HEK293 (cell line): ENCODE results near the gene UROC1.

ENCODE experiments used
- CTCF ChIA-PET: fragments of 350-600 bp; formaldehyde crosslinking; extraction: SDS; loops from one replicate; lab custom pipeline; 2021; ENCODE audit warnings: antibody characterized with exemption; lab: Yijun Ruan, JAX
- POLR2A ChIA-PET: fragments of 300-600 bp; formaldehyde crosslinking; extraction: SDS; loops from one replicate; lab custom pipeline; 2020; ENCODE audit warnings: antibody characterized with exemption, inconsistent platforms; lab: Yijun Ruan, JAX
- H3K27ac ChIP-seq: fragments of 200-500 bp; sonication (Bioruptor generic); 2 replicates; pipeline ENCODE4 v1.5.1; 2014; ENCODE audit warnings: low read depth, low read length, control low read depth, inconsistent platforms; ENCODE audit errors: extremely low read depth
- H3K36me3 ChIP-seq, 2 experiments: fragments of 200-500 bp in 1 of 2; sonication (Bioruptor generic) in 1 of 2; 1 replicate in 1 of 2; 2 replicates in 1 of 2; pipeline ENCODE4 v1.5.1; 2014 to 2017; ENCODE audit warnings: inconsistent platforms in 2 of 2, low read length in 2 of 2; ENCODE audit not compliant: control insufficient read depth in 2 of 2, insufficient read depth in 1 of 2
- H3K4me1 ChIP-seq: fragments of 200-500 bp; sonication (Bioruptor generic); 2 replicates; pipeline ENCODE4 v1.5.1; 2014; ENCODE audit warnings: mild to moderate bottlenecking, low read length, inconsistent platforms; ENCODE audit not compliant: control insufficient read depth, insufficient read depth
- H3K4me3 ChIP-seq: 2 replicates; pipeline ENCODE4 v1.5.1; 2011; ENCODE audit warnings: low read depth, mild to moderate bottlenecking, control low read depth, low read length, moderate library complexity
- H3K9me3 ChIP-seq: fragments of 200-500 bp; sonication (Bioruptor generic); 2 replicates; pipeline ENCODE4 v1.5.1; 2014; ENCODE audit warnings: low read depth, low read length, inconsistent platforms; ENCODE audit not compliant: control insufficient read depth, insufficient read depth
- BCL11B ChIP-seq: fragments of 450-650 bp; formaldehyde crosslinking; IDR thresholded peaks from 2 replicates; pipeline ENCODE4 v1.5.1; 2016; ENCODE audit warnings: low read depth, missing biosample characterization, missing genetic modification characterization
- REPIN1 ChIP-seq: fragments of 450-650 bp; formaldehyde crosslinking; IDR thresholded peaks from 2 replicates; pipeline ENCODE4 v1.5.1; 2017; ENCODE audit warnings: missing biosample characterization, missing genetic modification characterization, low read depth
- TCF7L2 ChIP-seq: IDR thresholded peaks from 2 replicates; pipeline ENCODE4 v1.6.1; 2011; ENCODE audit warnings: low read depth, mild to moderate bottlenecking, inconsistent platforms, low read length, moderate library complexity, borderline replicate concordance
- ZBTB20 ChIP-seq: fragments of 450-650 bp; formaldehyde crosslinking; IDR thresholded peaks from 2 replicates; pipeline ENCODE4 v1.5.1; 2016; ENCODE audit warnings: missing biosample characterization, missing genetic modification characterization
- ZFP37 ChIP-seq: fragments of 450-650 bp; formaldehyde crosslinking; IDR thresholded peaks from 2 replicates; pipeline ENCODE4 v1.5.1; 2016; ENCODE audit warnings: missing biosample characterization, missing genetic modification characterization
- ZNF416 ChIP-seq: fragments of 450-650 bp; formaldehyde crosslinking; IDR thresholded peaks from 2 replicates; pipeline ENCODE4 v1.5.1; 2016; ENCODE audit warnings: missing biosample characterization, missing genetic modification characterization
- ZNF610 ChIP-seq: fragments of 450-650 bp; formaldehyde crosslinking; IDR thresholded peaks from 2 replicates; pipeline ENCODE4 v1.5.1; 2016; ENCODE audit warnings: missing biosample characterization, missing genetic modification characterization, borderline replicate concordance
- ZNF629 ChIP-seq: fragments of 450-650 bp; formaldehyde crosslinking; IDR thresholded peaks from 2 replicates; pipeline ENCODE4 v1.5.1; 2017; ENCODE audit warnings: missing biosample characterization, missing genetic modification characterization
- ZNF747 ChIP-seq: fragments of 450-650 bp; formaldehyde crosslinking; IDR thresholded peaks from 2 replicates; pipeline ENCODE4 v1.5.1; 2016; ENCODE audit warnings: missing biosample characterization, missing genetic modification characterization
- ZSCAN23 ChIP-seq: fragments of 450-650 bp; formaldehyde crosslinking; IDR thresholded peaks from 2 replicates; pipeline ENCODE4 v1.5.1; 2016; ENCODE audit warnings: missing biosample characterization, missing genetic modification characterization
- TF ChIP-seq, protein P1 (sequence below): fragments of 450-650 bp; formaldehyde crosslinking; IDR thresholded peaks from 2 replicates; pipeline ENCODE4 v1.5.1; 2016; ENCODE audit warnings: missing biosample characterization, missing genetic modification characterization
- TF ChIP-seq, protein P2 (sequence below): fragments of 450-650 bp; formaldehyde crosslinking; IDR thresholded peaks from 2 replicates; pipeline ENCODE4 v1.5.1; 2016; ENCODE audit warnings: missing biosample characterization, missing genetic modification characterization
- TF ChIP-seq, protein P3 (sequence below): fragments of 450-650 bp; formaldehyde crosslinking; IDR thresholded peaks from 2 replicates; pipeline ENCODE4 v1.5.1; 2016; ENCODE audit warnings: missing biosample characterization, missing genetic modification characterization
- TF ChIP-seq, protein P4 (sequence below): fragments of 450-650 bp; formaldehyde crosslinking; IDR thresholded peaks from 2 replicates; pipeline ENCODE4 v1.5.1; 2017; ENCODE audit warnings: missing biosample characterization, missing genetic modification characterization
- TF ChIP-seq, protein P5 (sequence below): fragments of 450-650 bp; formaldehyde crosslinking; IDR thresholded peaks from 2 replicates; pipeline ENCODE4 v1.5.1; 2016; ENCODE audit warnings: missing biosample characterization, missing genetic modification characterization, low read depth
- TF ChIP-seq, protein P6 (sequence below): fragments of 450-650 bp; formaldehyde crosslinking; IDR thresholded peaks from 2 replicates; pipeline ENCODE4 v1.5.1; 2016; ENCODE audit warnings: missing biosample characterization, missing genetic modification characterization, low read depth

Gene UROC1

DNA sequence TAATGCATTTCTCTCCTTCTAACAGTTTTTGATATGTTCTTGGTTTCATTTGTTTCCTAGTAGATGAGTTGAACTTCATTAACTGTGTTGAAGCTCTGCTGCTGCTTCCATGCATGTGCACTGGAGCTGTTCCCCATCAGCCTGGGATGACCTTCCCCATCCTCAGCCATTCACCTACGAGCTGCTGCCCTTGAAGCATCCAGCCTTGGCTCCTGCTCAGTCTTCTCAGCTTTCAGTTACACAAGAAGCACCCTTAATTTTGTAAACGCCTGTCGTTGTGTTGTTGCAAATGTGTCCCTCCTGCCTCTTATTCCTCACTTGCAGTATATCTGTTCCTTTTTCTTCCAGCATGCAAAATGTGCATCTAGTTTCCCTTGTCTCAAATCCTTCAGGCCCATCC, 33.4 kb downstream of the UROC1 start:
- H3K27ac ChIP-seq = no peak overlapping the region
- no peak overlapping the region for H3K4me3 ChIP-seq
- ChIA-PET CTCF (no interaction called here), POLR2A (no interaction called here)
- H3K9me3 ChIP-seq = no peaks in the 10 kb centered on the region
- H3K4me1 ChIP-seq = no peaks in the 10 kb centered on the region
- TF ChIP-seq ZNF629 (tag by site-specific recombination) (no peak), TCF7L2 (no peak), REPIN1 (tag by site-specific recombination) (no peak), BCL11B (no peak)
- TF ChIP-seq, protein P1, sequence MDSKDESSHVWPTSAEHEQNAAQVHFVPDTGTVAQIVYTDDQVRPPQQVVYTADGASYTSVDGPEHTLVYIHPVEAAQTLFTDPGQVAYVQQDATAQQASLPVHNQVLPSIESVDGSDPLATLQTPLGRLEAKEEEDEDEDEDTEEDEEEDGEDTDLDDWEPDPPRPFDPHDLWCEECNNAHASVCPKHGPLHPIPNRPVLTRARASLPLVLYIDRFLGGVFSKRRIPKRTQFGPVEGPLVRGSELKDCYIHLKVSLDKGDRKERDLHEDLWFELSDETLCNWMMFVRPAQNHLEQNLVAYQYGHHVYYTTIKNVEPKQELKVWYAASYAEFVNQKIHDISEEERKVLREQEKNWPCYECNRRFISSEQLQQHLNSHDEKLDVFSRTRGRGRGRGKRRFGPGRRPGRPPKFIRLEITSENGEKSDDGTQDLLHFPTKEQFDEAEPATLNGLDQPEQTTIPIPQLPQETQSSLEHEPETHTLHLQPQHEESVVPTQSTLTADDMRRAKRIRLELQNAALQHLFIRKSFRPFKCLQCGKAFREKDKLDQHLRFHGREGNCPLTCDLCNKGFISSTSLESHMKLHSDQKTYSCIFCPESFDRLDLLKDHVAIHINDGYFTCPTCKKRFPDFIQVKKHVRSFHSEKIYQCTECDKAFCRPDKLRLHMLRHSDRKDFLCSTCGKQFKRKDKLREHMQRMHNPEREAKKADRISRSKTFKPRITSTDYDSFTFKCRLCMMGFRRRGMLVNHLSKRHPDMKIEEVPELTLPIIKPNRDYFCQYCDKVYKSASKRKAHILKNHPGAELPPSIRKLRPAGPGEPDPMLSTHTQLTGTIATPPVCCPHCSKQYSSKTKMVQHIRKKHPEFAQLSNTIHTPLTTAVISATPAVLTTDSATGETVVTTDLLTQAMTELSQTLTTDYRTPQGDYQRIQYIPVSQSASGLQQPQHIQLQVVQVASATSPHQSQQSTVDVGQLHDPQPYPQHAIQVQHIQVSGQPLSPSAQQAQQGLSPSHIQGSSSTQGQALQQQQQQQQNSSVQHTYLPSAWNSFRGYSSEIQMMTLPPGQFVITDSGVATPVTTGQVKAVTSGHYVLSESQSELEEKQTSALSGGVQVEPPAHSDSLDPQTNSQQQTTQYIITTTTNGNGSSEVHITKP (tag by site-specific recombination) = no peak
- TF ChIP-seq, protein P2, sequence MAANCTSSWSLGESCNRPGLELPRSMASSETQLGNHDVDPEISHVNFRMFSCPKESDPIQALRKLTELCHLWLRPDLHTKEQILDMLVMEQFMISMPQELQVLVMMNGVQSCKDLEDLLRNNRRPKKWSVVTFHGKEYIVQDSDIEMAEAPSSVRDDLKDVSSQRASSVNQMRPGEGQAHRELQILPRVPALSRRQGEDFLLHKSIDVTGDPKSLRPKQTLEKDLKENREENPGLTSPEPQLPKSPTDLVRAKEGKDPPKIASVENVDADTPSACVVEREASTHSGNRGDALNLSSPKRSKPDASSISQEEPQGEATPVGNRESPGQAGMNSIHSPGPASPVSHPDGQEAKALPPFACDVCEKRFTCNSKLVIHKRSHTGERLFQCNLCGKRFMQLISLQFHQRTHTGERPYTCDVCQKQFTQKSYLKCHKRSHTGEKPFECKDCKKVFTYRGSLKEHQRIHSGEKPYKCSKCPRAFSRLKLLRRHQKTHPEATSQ = no peak
- TF ChIP-seq, protein P3, sequence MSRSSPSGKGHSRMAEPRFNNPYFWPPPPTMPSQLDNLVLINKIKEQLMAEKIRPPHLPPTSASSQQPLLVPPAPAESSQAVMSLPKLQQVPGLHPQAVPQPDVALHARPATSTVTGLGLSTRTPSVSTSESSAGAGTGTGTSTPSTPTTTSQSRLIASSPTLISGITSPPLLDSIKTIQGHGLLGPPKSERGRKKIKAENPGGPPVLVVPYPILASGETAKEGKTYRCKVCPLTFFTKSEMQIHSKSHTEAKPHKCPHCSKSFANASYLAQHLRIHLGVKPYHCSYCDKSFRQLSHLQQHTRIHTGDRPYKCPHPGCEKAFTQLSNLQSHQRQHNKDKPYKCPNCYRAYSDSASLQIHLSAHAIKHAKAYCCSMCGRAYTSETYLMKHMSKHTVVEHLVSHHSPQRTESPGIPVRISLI (tag by site-specific recombination) = no peak
- H3K36me3 ChIP-seq = no peaks in the 10 kb centered on the region

DNA sequence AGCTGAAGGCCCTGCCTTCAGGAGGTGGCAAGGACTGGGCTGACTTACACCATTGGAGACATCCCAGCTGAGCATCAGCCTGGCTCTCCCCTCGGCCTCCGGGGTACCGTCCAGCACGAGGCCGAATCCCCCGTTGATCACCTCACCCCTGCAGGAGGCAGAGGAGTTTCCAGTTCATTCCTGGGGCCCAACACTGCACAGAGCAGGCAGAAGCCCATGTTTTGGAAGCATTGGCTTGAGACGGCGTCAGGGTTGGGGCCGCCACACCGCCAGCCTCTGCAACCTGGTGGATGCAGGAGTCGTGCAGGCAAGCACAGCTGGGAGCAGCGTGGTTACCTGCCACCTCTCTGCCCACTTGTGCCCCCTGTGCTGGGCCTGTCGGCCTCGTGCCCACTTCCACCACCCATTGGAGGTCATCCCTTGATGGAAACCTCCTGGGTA, 34.2 kb downstream of the UROC1 start:
- CTCF ChIA-PET = no interaction called here
- POLR2A ChIA-PET = no interaction called here
- no peak overlapping the region for H3K4me3 ChIP-seq
- H3K36me3 ChIP-seq = no peaks in the 10 kb centered on the region
- no peaks in the 10 kb centered on the region for H3K4me1 ChIP-seq
- no peak overlapping the region for H3K27ac ChIP-seq
- TF ChIP-seq, protein P4, sequence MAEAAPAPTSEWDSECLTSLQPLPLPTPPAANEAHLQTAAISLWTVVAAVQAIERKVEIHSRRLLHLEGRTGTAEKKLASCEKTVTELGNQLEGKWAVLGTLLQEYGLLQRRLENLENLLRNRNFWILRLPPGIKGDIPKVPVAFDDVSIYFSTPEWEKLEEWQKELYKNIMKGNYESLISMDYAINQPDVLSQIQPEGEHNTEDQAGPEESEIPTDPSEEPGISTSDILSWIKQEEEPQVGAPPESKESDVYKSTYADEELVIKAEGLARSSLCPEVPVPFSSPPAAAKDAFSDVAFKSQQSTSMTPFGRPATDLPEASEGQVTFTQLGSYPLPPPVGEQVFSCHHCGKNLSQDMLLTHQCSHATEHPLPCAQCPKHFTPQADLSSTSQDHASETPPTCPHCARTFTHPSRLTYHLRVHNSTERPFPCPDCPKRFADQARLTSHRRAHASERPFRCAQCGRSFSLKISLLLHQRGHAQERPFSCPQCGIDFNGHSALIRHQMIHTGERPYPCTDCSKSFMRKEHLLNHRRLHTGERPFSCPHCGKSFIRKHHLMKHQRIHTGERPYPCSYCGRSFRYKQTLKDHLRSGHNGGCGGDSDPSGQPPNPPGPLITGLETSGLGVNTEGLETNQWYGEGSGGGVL = no peak
- TF ChIP-seq ZFP37 (tag by site-specific recombination) = no peak
- TF ChIP-seq ZSCAN23 (tag by site-specific recombination) = no peak
- TF ChIP-seq ZNF610 (tag by site-specific recombination) = no peak
- no peak for TF ChIP-seq ZNF416 (tag by site-specific recombination)
- TF ChIP-seq, protein P5, sequence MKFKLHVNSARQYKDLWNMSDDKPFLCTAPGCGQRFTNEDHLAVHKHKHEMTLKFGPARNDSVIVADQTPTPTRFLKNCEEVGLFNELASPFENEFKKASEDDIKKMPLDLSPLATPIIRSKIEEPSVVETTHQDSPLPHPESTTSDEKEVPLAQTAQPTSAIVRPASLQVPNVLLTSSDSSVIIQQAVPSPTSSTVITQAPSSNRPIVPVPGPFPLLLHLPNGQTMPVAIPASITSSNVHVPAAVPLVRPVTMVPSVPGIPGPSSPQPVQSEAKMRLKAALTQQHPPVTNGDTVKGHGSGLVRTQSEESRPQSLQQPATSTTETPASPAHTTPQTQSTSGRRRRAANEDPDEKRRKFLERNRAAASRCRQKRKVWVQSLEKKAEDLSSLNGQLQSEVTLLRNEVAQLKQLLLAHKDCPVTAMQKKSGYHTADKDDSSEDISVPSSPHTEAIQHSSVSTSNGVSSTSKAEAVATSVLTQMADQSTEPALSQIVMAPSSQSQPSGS (tag by site-specific recombination) = no peak
- no peak for TF ChIP-seq ZBTB20
- TF ChIP-seq, protein P6, sequence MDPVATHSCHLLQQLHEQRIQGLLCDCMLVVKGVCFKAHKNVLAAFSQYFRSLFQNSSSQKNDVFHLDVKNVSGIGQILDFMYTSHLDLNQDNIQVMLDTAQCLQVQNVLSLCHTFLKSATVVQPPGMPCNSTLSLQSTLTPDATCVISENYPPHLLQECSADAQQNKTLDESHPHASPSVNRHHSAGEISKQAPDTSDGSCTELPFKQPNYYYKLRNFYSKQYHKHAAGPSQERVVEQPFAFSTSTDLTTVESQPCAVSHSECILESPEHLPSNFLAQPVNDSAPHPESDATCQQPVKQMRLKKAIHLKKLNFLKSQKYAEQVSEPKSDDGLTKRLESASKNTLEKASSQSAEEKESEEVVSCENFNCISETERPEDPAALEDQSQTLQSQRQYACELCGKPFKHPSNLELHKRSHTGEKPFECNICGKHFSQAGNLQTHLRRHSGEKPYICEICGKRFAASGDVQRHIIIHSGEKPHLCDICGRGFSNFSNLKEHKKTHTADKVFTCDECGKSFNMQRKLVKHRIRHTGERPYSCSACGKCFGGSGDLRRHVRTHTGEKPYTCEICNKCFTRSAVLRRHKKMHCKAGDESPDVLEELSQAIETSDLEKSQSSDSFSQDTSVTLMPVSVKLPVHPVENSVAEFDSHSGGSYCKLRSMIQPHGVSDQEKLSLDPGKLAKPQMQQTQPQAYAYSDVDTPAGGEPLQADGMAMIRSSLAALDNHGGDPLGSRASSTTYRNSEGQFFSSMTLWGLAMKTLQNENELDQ = no peak
- no peak for TF ChIP-seq ZNF747 (tag by site-specific recombination)
- TF ChIP-seq, all 188 proteins: peak for 0
- no peaks in the 10 kb centered on the region for H3K9me3 ChIP-seq
